ENCODE measurements around the gene CFAP161.
A peak's percentile ranks its signal among the peaks of the same experiment; 100 is the strongest.

The CFAP161 gene

GRCh38 chr15:81160312-81161159 is 26.5 kb downstream of the CFAP161 start:
- peak; percentile 71 for DNase-seq

GRCh38 chr15:81161160-81161673 is 27.1 kb downstream of the CFAP161 start:
- no peak for DNase-seq

GRCh38 chr15:81161851-81162250 is 27.8 kb downstream of the CFAP161 start:
- no peak for DNase-seq

GRCh38 chr15:81163961-81164800 is 30.1 kb downstream of the CFAP161 start:
- no peak for DNase-seq

- DNase-seq, result no peak
These were observed 31.5 kb downstream of the CFAP161 start for GRCh38 chr15:81165535-81165934.

GRCh38 chr15:81166636-81167305 is 32.7 kb downstream of the CFAP161 start:
- DNase-seq, result no peak

GRCh38 chr15:81168131-81168526 is 34.1 kb downstream of the CFAP161 start:
- DNase-seq, result no peak

GRCh38 chr15:81168644-81169043 is 34.6 kb downstream of the CFAP161 start:
- DNase-seq, result no peak

GRCh38 chr15:81170511-81170910 is 36.4 kb downstream of the CFAP161 start:
- no peak for DNase-seq

GRCh38 chr15:81171286-81171685 is 37.2 kb downstream of the CFAP161 start:
- no peak for DNase-seq

GRCh38 chr15:81174125-81174791 is 40.2 kb downstream of the CFAP161 start:
- no peak for DNase-seq

GRCh38 chr15:81174792-81175327 is 40.8 kb downstream of the CFAP161 start:
- no peak for DNase-seq

GRCh38 chr15:81175496-81175895 is 41.4 kb downstream of the CFAP161 start:
- no peak for DNase-seq

GRCh38 chr15:81176291-81176893 is 42.3 kb downstream of the CFAP161 start:
- no peak for DNase-seq

GRCh38 chr15:81178365-81178764 is 44.3 kb downstream of the CFAP161 start:
- DNase-seq, result no peak

GRCh38 chr15:81181220-81181619 is 47.1 kb downstream of the CFAP161 start:
- DNase-seq, result no peak

GRCh38 chr15:81182031-81182755 is 48.1 kb downstream of the CFAP161 start:
- no peak for DNase-seq

- DNase-seq, result no peak
These were observed 48.8 kb downstream of the CFAP161 start for GRCh38 chr15:81182756-81183438.

- no peak for DNase-seq
These were observed 49.3 kb downstream of the CFAP161 start for GRCh38 chr15:81183439-81183775.

GRCh38 chr15:81184188-81184587 is 50.1 kb downstream of the CFAP161 start:
- no peak for DNase-seq

Measured in DMS153 (cell line).